Activated CD8-positive, alpha-beta memory T cell treated with anti-CD3 and anti-CD28 coated beads, Interleukin-2, amount 50 U/mL, for 24 hours (primary cell): ENCODE measurements around the gene GSDMA.
A peak's percentile ranks its signal among the peaks of the same experiment; 100 is the strongest.

Source experiments
- DNase-seq: peaks from one replicate; pipeline ENCODE4 v3.0.0-alpha.2; 2020; ENCODE audit errors: extremely low read depth

GSDMA gene, protein sequence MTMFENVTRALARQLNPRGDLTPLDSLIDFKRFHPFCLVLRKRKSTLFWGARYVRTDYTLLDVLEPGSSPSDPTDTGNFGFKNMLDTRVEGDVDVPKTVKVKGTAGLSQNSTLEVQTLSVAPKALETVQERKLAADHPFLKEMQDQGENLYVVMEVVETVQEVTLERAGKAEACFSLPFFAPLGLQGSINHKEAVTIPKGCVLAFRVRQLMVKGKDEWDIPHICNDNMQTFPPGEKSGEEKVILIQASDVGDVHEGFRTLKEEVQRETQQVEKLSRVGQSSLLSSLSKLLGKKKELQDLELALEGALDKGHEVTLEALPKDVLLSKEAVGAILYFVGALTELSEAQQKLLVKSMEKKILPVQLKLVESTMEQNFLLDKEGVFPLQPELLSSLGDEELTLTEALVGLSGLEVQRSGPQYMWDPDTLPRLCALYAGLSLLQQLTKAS

DNA sequence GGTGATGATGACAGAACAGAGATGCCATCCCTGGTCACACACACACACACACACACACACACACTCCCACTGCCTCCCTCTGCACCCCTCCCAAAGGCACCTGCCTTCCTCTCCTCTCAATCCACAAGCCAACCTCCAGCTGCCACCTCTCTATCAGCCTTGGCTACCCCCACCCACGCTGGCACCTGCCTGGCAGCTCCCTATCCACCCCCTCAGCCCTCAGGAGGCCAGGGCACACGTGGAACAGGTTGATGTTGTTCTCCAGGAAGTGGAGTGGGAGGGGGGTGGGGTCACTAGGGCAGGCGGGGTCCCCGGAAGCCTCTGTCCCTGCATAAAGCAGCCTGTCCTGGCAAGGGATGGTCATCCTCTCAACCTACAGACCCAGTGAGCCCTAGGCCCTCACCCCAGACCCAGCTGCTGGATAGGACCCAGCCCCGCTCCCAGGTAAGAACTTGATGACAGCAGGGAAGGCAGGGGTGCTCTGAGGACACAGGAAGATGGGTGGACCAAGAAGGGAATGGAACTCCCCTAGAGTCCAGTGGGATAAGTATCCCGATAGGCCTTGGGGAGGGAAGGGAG, at the start of gene GSDMA:
Gene GSDMA, plus strand, starts transcription at position 363 of the 579 bp plus-strand sequence. CDS start 2,684 bp downstream, outside the sequence.
- no peak for DNase-seq

DNA sequence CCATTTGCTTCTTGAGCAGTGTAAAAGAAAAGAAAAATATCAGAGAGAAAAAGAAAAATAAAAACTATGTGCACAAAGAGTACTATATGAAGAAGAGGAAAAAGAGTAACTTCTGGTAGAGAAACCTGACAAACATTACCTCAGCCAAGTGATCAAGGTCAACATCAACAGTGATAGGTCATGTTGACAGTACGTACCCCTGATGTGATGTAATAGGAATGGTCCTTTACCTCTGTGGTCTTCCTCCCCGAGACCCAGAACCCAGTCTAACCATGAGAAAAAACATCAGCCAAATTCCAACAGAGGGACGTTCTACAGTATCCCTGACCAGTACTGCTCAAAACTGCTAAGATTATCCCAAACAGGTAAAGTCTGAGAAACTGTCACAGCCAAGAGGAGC, 48.8 kb upstream of the GSDMA start:
- DNase-seq = no peak

DNA sequence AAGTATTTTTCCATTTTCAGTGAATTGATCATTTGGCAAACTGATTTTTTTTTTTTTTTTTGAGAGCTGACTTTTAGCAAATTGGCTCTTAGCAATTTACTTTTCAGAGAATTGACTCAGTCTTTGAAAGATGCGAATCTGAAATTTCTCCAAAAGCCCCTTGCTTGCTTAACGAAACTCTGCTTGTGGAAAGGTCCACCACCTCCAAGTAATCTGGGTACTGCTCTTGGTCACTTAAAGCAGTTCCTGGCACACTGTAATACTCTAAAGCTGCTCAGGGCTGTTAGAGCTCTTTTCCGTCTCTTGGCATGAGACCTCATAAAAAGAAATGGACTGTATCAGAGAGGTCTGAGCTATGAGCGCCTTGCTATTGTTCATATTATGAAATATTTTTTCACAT, 47.2 kb upstream of the GSDMA start:
- no peak for DNase-seq

DNA sequence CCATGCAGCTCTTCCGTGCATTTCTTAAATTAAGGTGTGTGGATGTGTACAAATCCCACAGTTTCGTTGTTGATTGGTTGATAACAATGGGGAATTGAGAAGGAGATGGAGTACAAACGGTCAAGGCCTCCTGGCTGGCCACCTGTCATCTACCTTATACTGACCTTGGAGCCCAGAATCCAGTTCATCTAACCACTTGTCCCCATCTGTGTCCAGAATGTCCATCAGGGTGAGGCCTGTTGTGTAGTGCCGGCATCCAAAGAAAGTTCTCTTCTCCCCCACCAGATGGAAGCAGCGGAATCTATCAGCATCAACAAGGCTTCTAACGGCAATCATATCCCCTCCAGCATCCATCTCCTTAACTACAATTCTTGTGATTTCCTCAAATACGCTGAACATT, 45.9 kb upstream of the GSDMA start:
- DNase-seq = no peak

DNA sequence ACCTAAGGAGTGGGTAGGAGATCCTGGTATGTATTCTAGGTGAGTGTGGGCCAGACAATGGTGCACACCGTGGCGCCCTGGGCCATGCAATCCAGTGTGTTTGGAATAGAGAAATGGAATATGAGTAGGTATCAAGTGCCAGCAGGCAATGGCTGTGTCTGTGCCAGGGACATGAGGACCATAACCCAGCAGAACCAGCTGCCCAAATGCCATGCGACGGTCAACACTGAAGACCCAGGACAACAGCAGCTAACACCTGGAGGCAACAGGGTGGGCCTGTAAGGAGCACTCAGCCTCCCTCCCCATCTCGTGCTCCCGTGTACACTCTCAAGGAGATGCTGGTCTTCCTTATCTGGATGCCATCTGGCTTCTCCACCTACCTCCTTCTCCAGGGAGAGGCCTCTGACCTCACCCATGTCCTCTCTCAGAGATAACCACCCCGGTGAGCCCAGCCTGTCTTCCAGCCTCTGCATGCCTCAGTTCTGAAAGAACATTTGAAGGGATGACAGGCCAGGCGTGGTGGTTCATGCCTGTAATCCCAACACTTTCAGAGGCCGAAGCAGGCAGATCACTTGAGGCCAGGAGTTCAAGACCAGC, 43.6 kb upstream of the GSDMA start:
- DNase-seq = no peak

DNA sequence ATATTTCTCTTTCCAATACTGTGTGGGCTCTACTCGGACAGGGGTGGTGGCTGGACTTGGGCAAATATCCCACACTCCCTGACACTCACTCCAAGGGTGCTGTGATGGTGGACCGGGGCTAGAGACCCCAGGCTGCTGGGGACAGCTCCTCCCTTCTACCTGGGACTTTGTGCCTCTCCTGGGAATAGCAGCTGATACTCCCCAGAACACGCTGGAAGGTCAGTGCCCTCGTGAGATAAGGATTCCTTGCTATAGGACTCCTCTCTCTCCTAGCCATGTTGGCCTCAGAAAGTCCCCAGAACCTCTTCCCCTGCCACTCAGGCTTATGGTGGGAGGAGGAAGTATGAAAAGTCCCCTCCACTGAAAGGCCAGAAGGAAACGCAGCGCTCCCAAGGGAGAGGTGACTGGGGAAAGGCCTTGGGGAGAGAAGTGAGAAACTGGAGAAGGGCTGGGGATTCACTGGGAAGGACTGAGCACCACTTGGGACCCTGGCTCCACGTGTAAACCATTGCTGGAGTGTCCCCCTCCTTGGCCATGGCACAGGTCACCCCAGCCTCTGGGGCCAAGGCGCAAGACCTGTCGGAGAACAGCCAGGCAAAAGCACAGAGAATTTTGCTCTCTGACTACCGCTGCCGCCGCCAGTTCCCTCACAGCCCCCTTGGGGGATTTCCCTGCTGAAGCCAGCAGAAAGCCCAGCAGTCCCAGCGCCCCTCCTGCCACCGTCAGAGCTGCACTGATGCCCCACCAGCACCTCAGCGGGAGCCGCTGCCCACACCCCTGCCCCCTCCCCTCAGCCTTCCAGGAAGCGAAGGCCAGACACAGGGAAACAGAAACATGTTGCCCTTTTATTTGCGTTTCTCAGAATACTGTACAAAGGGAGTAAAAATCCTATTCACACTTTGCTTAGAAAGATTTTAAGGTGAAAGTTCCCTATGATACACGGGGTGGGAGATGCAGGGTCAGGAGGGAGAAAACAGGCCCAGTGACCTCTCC, 42.3 kb upstream of the GSDMA start:
- DNase-seq = peak; percentile 32

DNA sequence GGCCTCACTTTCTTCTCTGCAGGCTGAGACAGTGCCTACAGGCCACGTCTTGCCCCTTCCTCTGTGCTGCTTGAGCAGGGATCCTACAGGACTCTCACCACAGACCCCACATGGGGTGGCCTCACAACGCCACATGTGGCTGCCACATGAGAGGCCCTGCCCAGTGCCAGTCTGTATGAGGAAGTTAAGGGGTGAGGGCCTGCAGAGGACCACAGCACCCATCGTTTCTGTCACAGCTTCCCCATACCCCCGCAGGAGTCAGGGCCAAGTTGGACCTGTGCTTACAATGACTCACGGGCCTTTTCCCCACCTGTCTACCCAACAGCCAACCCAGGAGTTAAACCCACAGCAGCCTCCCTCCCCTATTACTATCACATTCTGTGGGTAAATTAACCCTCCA, 41.5 kb upstream of the GSDMA start:
- DNase-seq = no peak

DNA sequence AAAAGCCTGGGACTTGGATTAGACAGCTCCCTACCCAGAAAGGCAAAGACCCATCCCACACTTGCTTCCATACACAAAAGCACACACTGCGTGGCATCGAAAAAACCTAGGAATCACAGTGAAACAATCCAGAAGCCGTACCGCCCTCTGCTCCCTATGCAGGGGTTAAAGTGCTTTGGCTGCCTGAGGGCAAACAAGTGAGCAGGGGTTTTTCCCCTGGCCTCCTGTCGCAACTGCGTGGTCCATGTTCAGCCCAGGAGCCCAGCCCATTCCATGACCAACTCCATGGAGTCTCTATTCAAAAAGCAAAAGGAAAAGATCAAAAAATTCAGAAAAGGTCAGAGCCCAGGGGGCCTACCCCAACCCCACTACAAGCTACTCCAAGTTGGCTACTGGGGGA, 40.8 kb upstream of the GSDMA start:
- DNase-seq = no peak

DNA sequence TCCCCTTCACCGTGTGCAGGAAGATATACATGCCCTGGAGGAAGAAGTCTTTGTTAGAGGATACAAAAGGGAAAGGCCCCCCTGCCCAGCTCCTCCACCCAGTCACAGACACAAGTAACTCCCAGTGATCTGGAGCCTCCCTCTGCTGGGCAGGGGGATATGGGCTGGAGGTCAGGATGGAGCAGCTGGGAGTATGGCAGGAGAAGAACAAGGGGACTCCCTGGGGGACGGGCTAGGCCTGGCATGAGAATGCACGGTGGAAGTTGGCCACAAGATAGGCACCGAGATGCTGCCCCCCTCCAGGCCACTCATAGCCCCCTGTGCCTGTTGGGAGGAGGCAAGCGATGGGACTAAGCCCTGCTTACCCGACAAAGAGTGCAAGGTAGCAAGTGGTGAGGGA, 39.6 kb upstream of the GSDMA start:
- DNase-seq = no peak

DNA sequence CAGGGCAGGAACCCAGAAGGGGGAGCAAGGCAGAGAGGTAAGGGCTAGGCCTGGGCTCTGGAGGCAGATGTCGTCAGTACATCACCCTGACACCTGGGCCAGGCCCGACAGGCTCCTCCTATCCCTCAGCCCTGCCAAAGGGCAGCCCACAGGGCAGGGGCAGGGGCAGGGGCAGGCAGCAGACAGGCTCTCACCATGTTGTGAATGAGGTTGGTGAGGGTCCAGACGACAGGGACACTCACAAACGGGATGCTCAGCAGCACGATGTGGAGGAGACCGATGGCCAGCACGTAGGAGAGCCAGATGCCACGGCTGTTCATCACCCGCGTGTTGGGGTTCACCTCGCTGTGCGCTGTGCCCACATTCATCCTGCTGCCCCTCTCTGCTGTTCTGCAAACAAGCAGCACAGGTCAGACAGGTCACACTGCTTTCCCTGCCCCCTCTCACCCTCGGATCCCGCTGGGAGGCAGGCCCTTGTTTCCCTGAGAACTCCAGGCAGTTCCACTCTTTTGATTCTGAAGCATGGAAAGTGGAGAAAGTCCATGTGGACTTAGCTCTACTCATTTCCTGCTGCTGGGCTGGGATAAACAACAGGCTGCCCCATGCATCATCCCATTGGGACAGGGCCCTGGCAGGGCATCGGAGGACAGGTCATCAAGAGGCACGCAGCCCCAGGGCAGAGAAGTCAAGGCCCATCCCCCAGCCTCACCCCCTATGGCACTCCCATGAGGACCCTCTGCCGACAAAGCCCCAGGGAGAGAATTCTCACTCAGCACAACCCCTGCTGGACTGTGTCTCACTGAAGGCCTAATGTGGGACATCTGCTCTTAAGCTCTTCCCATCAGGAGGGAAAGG, 38.7 kb upstream of the GSDMA start:
- no peak for DNase-seq

DNA sequence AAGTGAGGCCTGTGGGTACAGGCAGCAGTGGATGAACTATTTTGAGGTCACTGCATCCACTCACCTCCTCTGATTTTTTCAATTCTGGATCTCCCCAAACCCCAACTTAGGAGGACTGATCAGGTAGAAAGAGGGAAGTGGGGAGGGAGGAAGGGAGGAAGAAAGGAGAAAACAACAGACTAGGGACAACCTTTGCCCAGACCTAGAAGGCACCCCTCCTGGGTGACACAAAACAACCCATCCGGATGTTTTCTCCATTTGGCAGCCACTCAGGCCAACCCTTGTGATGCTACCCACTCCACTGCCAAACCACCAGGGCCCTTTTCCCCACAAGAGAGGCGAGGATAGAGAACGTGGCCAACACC, 38.1 kb upstream of the GSDMA start:
- DNase-seq = no peak

DNA sequence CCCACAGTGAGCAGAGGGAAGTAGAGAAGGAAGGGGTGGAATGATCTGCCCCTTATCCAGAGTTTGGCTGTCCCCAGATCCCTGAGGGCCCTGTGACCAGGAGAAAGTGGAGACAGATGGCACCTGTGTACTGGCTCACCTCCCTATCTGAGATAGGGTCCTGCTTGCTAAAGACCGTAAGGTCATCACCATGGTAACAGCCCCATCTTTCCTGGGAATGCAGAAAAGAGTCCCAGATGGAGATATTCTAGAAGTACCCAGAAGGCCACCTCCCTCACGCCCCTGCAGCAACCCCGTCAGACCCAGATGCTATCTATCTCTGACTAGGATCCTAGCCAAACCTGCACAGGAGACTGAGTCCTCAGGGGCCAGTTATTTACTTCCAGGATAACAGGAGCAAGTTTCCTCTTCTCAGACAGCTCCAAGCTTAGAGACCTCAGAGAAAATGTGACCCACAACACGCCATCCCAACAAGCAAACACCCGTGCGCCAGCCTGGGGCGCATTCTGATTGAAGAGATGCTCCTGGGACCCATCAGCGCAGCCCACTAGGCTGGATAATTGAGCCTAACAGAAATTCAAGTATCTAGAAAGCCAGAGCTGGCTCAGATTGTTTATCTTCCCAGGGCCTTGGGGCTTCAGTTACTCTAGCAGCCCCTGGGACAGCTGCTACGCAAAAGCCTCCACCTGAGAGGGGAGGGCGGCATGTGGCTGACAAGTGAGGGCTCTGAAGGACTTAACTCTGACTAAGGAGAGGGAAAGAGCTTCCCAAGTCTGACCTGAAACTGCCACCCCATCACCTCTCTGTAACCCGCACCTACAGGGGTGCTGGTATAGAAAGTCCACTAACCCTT, 37.3 kb upstream of the GSDMA start:
- DNase-seq = no peak

DNA sequence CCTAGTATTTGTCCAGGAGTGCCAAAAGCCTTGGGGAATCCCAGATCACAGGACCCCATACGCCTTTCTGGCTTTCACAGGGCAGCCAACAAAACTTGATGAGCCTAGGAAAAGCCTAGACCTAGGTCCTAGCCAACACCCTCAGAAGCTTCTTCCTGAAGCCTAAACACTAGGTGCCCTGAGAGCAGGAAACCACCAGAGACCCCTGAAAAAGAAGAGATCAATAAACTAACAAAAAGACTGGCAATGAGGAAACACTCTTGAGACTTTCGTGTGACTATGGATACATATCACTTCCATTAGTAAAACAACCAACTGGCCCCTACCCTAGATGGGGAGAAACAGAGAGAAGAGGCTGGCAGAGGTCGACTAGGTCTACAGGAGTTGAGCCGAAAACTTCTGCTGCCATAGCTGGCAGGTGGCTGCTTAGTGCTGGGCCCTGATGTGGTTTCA, 36.6 kb upstream of the GSDMA start:
- DNase-seq = no peak

DNA sequence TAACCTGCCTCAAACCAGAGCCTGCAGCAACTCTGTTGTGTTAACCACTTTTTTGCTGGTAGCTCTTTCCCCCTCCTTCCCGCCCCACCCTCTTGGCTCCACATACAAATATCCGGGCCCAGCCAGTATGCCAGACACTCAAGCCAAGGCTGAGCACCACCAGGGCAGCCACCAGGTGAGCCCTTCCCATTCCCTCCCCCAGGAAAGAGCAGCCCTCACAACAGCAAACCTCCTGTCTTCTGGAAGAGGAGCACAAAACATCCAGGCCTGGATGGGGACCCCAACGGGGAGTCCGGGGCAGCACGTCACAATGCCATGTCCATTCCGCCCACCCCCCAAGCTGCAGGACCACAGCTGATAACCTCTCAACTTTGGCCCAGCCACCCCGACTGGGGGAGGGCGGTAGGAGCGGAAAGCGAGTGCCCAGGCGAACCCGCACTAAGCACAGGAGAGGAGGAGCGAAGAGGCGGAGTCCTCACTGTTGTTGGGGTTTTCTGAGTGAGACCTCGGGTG, 36.2 kb upstream of the GSDMA start:
- DNase-seq = no peak

DNA sequence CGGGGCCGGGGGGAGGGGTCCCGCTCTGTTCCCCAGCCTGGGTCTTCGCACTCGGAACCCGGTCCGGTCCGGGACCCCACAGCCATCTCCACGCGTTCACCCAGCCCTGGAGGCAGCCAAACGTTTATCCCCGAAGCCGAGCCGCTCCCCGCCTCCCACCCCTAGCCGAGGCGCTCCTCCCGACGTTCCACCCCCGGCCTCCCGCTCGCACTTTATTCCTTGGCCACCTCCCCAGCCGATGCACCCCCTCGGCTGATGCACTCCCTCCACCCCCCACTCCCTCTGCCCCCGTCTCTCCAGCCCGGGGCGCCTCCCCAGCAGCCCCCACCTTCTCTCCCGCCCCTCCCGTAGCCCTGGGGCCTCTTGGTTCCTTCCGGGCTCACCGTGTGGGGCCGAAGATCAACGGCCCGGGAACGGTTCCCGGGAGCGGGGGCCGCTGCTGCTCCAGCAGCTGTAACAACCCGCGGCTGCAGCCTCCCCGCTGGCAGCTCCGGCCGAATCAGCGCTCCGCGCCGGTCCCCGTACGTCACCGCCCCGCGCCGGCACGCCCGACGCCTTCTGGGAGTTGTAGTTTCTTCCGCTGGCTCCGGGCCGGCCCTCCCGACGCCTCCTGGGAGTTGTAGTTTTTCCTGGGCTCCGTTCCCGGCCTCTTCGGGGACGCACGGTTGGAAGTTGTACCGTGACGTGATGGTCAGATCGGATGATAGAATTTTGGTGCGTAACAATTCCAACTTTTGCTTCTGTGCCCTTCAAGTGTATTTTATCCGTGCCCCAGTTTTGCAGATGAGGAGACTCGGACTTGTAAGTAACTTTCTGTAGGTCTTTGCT, 35.5 kb upstream of the GSDMA start, which contains the start of the genes LRRC3C and ORMDL3:
Gene LRRC3C, plus strand, starts transcription at position 632 of the 828 bp plus-strand sequence. CDS start 13,792 bp downstream, outside the sequence.
Gene ORMDL3, minus strand, starts transcription at position 501 of the 828 bp plus-strand sequence. CDS start 3,398 bp downstream, outside the sequence.
- DNase-seq = peak; percentile 70

DNA sequence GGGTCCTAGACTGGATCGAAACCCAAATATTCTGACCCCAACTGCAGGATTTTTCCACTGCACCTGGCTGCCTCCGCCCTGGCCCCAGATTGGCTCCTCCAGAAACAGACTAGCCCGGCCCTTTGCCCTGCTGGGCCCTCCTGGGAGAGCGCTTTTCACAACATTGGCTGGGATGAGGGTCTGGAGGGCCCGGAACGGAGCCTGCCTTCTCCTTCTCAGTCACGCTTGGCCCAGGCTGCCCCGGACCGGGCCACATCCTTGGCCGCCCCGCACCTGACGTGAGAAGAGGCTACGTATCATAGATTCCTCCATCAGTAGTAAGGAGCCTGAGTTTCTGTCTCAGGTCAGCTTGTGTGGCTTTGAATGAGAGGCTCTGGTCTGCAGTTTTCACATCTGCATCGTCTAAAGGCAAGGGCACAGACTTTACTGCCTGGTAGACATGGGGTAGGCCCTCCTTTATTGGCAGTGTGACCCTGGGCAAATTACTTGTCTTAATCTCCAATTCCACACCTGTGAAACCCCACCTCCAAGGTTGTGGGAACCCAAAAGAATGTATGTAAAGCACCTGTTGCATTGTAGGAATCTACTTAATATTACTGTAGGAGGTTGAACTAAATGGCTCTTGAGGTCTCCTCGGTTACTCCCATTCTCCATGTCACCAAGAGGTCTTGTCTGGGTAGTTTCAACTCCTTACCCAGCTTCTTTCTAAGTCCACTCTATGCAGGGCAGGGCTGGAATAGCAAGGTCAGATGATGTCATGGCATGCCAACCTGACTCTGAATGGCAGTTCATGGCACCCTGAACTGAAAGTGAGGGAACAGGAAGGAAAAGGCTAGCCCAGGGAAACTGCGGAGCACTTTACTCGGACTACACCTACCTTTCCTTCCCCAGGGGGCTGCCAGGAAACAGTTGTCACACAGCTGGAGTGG, 34.6 kb upstream of the GSDMA start:
- no peak for DNase-seq
